GM19397 (cell line): ENCODE results near the gene TAOK3.
A peak's percentile ranks its signal among the peaks of the same experiment; 100 is the strongest.
"Not testable (repeated sequence)": the region's sequence is repeated elsewhere in the genome, so short reads cannot be mapped to it uniquely, and the experiment has no call there.

ENCODE experiments used
- ATAC-seq: cut with Tn5 transposase; IDR thresholded peaks from one replicate; pipeline ENCODE4 v1.9.1; 2021; ENCODE audit warnings: mild to moderate bottlenecking, moderate library complexity; ENCODE audit not compliant: unreplicated experiment

Gene TAOK3

GRCh38 chr12:118304093-118304492 lies 68.6 kb downstream of the TAOK3 start:
- no peak for ATAC-seq

GRCh38 chr12:118302053-118302452 lies 70.7 kb downstream of the TAOK3 start:
- no peak for ATAC-seq

GRCh38 chr12:118299791-118300460 lies 72.8 kb downstream of the TAOK3 start:
- ATAC-seq, result no peak

- no peak for ATAC-seq
Measured at GRCh38 chr12:118297284-118297683, 75.4 kb downstream of the TAOK3 start.

- ATAC-seq, result no peak
Measured at GRCh38 chr12:118292836-118293235, 79.9 kb downstream of the TAOK3 start.

GRCh38 chr12:118290130-118290529 lies 82.6 kb downstream of the TAOK3 start:
- no peak for ATAC-seq

GRCh38 chr12:118288174-118288573 lies 84.5 kb downstream of the TAOK3 start:
- ATAC-seq, result no peak

GRCh38 chr12:118287728-118288127 lies 85.0 kb downstream of the TAOK3 start:
- no peak for ATAC-seq

GRCh38 chr12:118282767-118283166 lies 89.9 kb downstream of the TAOK3 start:
- no peak for ATAC-seq

GRCh38 chr12:118278288-118278687 lies 94.4 kb downstream of the TAOK3 start:
- ATAC-seq, result not testable (repeated sequence)

- ATAC-seq, result no peak
Measured at GRCh38 chr12:118274066-118274465, 98.6 kb downstream of the TAOK3 start.

GRCh38 chr12:118271770-118272417 lies 100.8 kb downstream of the TAOK3 start:
- ATAC-seq, result no peak

GRCh38 chr12:118271183-118271582 lies 101.5 kb downstream of the TAOK3 start:
- no peak for ATAC-seq

GRCh38 chr12:118269806-118270205 lies 102.9 kb downstream of the TAOK3 start:
- no peak for ATAC-seq

- ATAC-seq, result no peak
Measured at GRCh38 chr12:118259079-118259478, 113.6 kb downstream of the TAOK3 start.

- ATAC-seq, result no peak
Measured at GRCh38 chr12:118256352-118256751, 116.4 kb downstream of the TAOK3 start.

- ATAC-seq, result no peak
Measured at GRCh38 chr12:118249547-118249946, 123.2 kb downstream of the TAOK3 start.

GRCh38 chr12:118245886-118246285 lies 126.8 kb downstream of the TAOK3 start:
- not testable (repeated sequence) for ATAC-seq

- ATAC-seq, result no peak
Measured at GRCh38 chr12:118238888-118239287, 133.8 kb downstream of the TAOK3 start.

GRCh38 chr12:118237908-118238307 lies 134.8 kb downstream of the TAOK3 start:
- ATAC-seq, result no peak

- peak; percentile 75 for ATAC-seq
Measured at GRCh38 chr12:118237052-118237665, 135.5 kb downstream of the TAOK3 start.

- ATAC-seq, result no peak
Measured at GRCh38 chr12:118220702-118221101, 152.0 kb downstream of the TAOK3 start.
